SK-N-MC (cell line): ENCODE data around the gene RPH3AL.
"Not testable (repeated sequence)": the region's sequence is repeated elsewhere in the genome, so short reads cannot be mapped to it uniquely, and the experiment has no call there.

Source experiments
- EZH2 ChIP-seq: fragments of 200-600 bp; sonication (generic); IDR thresholded peaks from one replicate; pipeline ENCODE4 v1.6.1; 2017; ENCODE audit warnings: antibody characterized with exemption
- FOXP2 ChIP-seq: optimal IDR thresholded peaks from 2 replicates; pipeline ENCODE3; 2011; ENCODE audit warnings: mild to moderate bottlenecking, moderate library complexity; ENCODE audit not compliant: insufficient read depth; ENCODE audit errors: extremely low read length, control extremely low read depth
- POLR2AphosphoS5 ChIP-seq: IDR thresholded peaks from 2 replicates; pipeline ENCODE4 v1.6.1; 2012; ENCODE audit warnings: mild to moderate bottlenecking, low read depth, low read length, borderline replicate concordance

DNA sequence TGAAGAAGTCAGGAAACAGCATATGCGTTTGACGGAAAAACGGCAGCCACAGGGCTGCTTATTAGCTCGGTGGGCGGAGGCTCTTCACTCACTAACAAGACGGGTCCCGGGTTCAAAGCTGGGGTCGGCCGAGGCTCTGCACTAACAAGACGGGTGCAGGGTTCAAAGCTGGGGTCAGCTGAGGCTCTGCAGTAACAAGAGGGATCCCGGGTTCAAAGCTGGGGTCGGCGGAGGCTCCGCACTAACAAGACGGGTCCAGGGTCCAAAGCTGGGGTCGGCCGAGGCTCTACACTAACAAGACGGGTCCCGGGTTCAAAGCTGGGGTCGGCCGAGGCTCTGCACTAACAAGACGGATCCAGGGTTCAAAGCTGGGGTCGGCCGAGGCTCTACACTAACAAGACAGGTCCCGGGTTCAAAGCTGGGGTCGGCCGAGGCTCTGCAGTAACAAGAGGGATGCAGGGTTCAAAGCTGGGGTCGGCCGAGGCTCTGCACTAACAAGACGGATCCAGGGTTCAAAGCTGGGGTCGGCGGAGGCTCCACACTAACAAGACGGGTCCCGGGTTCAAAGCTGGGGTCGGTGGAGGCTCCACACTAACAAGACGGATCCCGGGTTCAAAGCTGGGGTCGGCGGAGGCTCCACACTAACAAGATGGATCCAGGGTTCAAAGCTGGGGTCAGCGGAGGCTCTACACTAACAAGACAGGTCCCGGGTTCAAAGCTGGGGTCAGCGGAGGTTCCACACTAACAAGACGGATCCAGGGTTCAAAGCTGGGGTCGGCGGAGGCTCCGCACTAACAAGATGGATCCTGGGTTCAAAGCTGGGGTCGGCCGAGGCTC, 117.4 kb downstream of the RPH3AL start:
- TF ChIP-seq EZH2, FOXP2, POLR2AphosphoS5: not testable (repeated sequence)
